ENCODE results near the gene DPY30. TPM values are rescaled to one million over a fixed set of nuclear protein-coding genes. Genes with fewer than 3 reads are reported as not detected.

The DPY30 gene
- total and polyA plus RNA-seq, 2 of the 4 experiments (the other 2 are of a cell fraction) = 65.2 to 85.2 TPM

GRCh38 chr2:32051836-32052439 lies 12.3 kb upstream of the DPY30 start:
- no peak overlapping the region for H2BK15ac ChIP-seq (ENCODE audit: low read depth, low read length)
- H4K20me1 ChIP-seq (ENCODE audit: insufficient read depth, low read length) = no peaks in the 10 kb centered on the region
- no peak overlapping the region for H3K23ac ChIP-seq (ENCODE audit: low read depth, low read length)
- ChIA-PET CTCF (no interaction called here), POLR2A (ENCODE audit: unreplicated experiment) (no interaction called here)
- H2BK5ac ChIP-seq (ENCODE audit: low read depth, low read length, poor library complexity, severe bottlenecking) = no peak overlapping the region
- H3K36me3 ChIP-seq (ENCODE audit: control insufficient read depth, insufficient read depth, low read length) = no peaks in the 10 kb centered on the region
- no peaks in the 10 kb centered on the region for H3K79me1 ChIP-seq (ENCODE audit: low read depth in 1 of 2, low read length in 2 of 2)
- in situ Hi-C loops (cut with MboI; ENCODE audit: low sequenced_read_pairs) = no loop called here
- H3K9me3 ChIP-seq (ENCODE audit: control insufficient read depth, insufficient read depth, low read length) = no peaks in the 10 kb centered on the region
- TF ChIP-seq BHLHE40 (IDR thresholded peaks at IDR 0.05; ENCODE audit: low read depth, low read length) = no peak
- no peak for TF ChIP-seq MXI1 (IDR thresholded peaks at IDR 0.05; ENCODE audit: borderline replicate concordance, low read depth, low read length)
- no peak for TF ChIP-seq FOS (IDR thresholded peaks at IDR 0.05; ENCODE audit: low read depth, low read length)
- TF ChIP-seq ELK1 (IDR thresholded peaks at IDR 0.05; ENCODE audit: borderline replicate concordance, low read depth, low read length) = no peak
- no peak for TF ChIP-seq MAFK (IDR thresholded peaks at IDR 0.05; ENCODE audit: low read depth, low read length)
- no peak for TF ChIP-seq RAD21 (IDR thresholded peaks at IDR 0.05; ENCODE audit: low read length)
- TF ChIP-seq USF2 (IDR thresholded peaks at IDR 0.05; ENCODE audit: low read depth, low read length) = no peak
- no peak for TF ChIP-seq RFX5 (IDR thresholded peaks at IDR 0.05; ENCODE audit: low read depth, low read length)
- TF ChIP-seq RCOR1 (IDR thresholded peaks at IDR 0.05; ENCODE audit: insufficient replicate concordance, low read length) = no peak
- no peak for TF ChIP-seq CTCF (conservative IDR thresholded peaks at IDR 0.05; ENCODE audit: low read depth, low read length)
- no peak for TF ChIP-seq MAZ (IDR thresholded peaks at IDR 0.05; ENCODE audit: borderline replicate concordance, low read depth, low read length)
- no peak for TF ChIP-seq SMC3 (IDR thresholded peaks at IDR 0.05; ENCODE audit: low read depth, low read length)
- TF ChIP-seq CHD1 (IDR thresholded peaks at IDR 0.05; ENCODE audit: low read depth, low read length) = no peak
- no peak for TF ChIP-seq NFE2L2 (IDR thresholded peaks at IDR 0.05; ENCODE audit: low read depth, low read length)
- H4K91ac ChIP-seq (ENCODE audit: insufficient read depth, low read depth, low read length) = no peak overlapping the region
- DNase-seq (no peak), ATAC-seq (ENCODE audit: low read depth) (no peak)
- no peak overlapping the region for H3K14ac ChIP-seq (replicated peaks; ENCODE audit: low read depth, low read length)
- BruUV-seq (replicated peaks) = no TSS peak
- no peak overlapping the region for H3K56ac ChIP-seq (ENCODE audit: extremely low read depth, insufficient read depth, low read length)
- H3K9ac ChIP-seq (ENCODE audit: low read depth, low read length) = no peak overlapping the region
- no peaks in the 10 kb centered on the region for H3K27me3 ChIP-seq (ENCODE audit: control insufficient read depth, insufficient read depth, low read length)
- no peak overlapping the region for H2BK20ac ChIP-seq (ENCODE audit: low read depth, low read length)
- H3K4ac ChIP-seq (ENCODE audit: low read depth, low read length) = no peak overlapping the region
- no peak overlapping the region for H2AK9ac ChIP-seq (replicated peaks; ENCODE audit: low read depth, low read length, poor library complexity)
- WGBS, 2 experiments (ENCODE audit: extremely low coverage in 2 of 2, insufficient read length in 1 of 2) = 91% methylated on average over 3 of the region's 11 CpGs; no CpG with 5 or more reads in 1 of the 2 experiments
- H3K9me1 ChIP-seq (ENCODE audit: insufficient read depth, low read length) = no peaks in the 10 kb centered on the region
- H3K4me2 ChIP-seq (ENCODE audit: low read depth, low read length) = no peak overlapping the region
- no peak overlapping the region for H2AK5ac ChIP-seq (ENCODE audit: low read depth, low read length)
- dilution Hi-C loops (cut with HindIII; ENCODE audit: low sequenced_read_pairs, unreplicated experiment) = no loop called here
- no peak overlapping the region for H4K8ac ChIP-seq (ENCODE audit: low read depth in 2 of 2, low read length in 2 of 2)
- H4K5ac ChIP-seq (ENCODE audit: low read depth, low read length) = no peak overlapping the region
- intact Hi-C loops (cut with micrococcal nuclease) = no loop called here
- H3K27ac ChIP-seq (ENCODE audit: insufficient read depth, low read length) = no peak overlapping the region
- H3K18ac ChIP-seq (ENCODE audit: low read depth, low read length) = no peak overlapping the region
- H2AFZ ChIP-seq (replicated peaks; ENCODE audit: low read length, poor library complexity) = no peak overlapping the region
- H3K4me3 ChIP-seq (ENCODE audit: insufficient read depth, low read depth, low read length) = no peak overlapping the region
- no peaks in the 10 kb centered on the region for H3K4me1 ChIP-seq (ENCODE audit: control insufficient read depth, insufficient read depth, low read length)
- no peak overlapping the region for H2BK120ac ChIP-seq (ENCODE audit: low read depth, low read length)
